Left cardiac atrium (tissue), 4 donors: ENCODE results near the gene ZBTB39. TPM values are rescaled to one million over a fixed set of nuclear protein-coding genes. Genes with fewer than 3 reads are reported as not detected.
"Not testable (repeated sequence)": the region's sequence is repeated elsewhere in the genome, so short reads cannot be mapped to it uniquely, and the experiment has no call there.

Experiments
- ATAC-seq, 2 donors: fragments of 200-7000 bp; cut with Tn5 transposase; one replicate each; pipeline ENCODE4 v1.9.1; 2020; ENCODE audit warnings: mild to moderate bottlenecking in 2 of 2, moderate library complexity in 2 of 2
- DNase-seq: peaks from one replicate; pipeline ENCODE4 v3.0.0-alpha.2; 2020
- intact Hi-C, 2 donors: fragments of 100-400 bp; cut with DNase I; formaldehyde crosslinking; loops; one replicate each; pipeline versions ENCODE4 v1.14.1 to v1.15.1; 2022 to 2023
- long read RNA-seq: library from polyadenylated mRNA; unstranded; transcript quantifications from one replicate; pipeline ENCODE4 v2.0.0, GENCODE V29; 2021
- total RNA-seq, 2 donors: library from RNA; stranded (reverse); fragmentation: NEBNext Ultra II Directional; extraction: Animal tissue kit (Norgen Biotek cat#: 25700); gene quantifications; one replicate each; pipeline ENCODE4 v1.2.1, GENCODE V29; 2021
- donor health status: DM: no; HTN: yes; CAD: no.
- donor health status: DM: no; HTN: yes; CAD: no; lungs with severe emphysema.
- donor health status: DM: yes; HTN: yes; CAD: no.
- donor health status: Dilated cardiomyopathy.

ZBTB39 gene, protein sequence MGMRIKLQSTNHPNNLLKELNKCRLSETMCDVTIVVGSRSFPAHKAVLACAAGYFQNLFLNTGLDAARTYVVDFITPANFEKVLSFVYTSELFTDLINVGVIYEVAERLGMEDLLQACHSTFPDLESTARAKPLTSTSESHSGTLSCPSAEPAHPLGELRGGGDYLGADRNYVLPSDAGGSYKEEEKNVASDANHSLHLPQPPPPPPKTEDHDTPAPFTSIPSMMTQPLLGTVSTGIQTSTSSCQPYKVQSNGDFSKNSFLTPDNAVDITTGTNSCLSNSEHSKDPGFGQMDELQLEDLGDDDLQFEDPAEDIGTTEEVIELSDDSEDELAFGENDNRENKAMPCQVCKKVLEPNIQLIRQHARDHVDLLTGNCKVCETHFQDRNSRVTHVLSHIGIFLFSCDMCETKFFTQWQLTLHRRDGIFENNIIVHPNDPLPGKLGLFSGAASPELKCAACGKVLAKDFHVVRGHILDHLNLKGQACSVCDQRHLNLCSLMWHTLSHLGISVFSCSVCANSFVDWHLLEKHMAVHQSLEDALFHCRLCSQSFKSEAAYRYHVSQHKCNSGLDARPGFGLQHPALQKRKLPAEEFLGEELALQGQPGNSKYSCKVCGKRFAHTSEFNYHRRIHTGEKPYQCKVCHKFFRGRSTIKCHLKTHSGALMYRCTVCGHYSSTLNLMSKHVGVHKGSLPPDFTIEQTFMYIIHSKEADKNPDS
- 1 to 10 TPM; 3.8 to 4.5 TPM for total RNA-seq
- long read RNA-seq, full-length matches to known transcripts = 6 of 8 reads
- long read RNA-seq, partial matches to known transcripts = 0 of 8 reads
- long read RNA-seq, other reads (novel, unspliced or antisense) = 2 of 8 reads

DNA sequence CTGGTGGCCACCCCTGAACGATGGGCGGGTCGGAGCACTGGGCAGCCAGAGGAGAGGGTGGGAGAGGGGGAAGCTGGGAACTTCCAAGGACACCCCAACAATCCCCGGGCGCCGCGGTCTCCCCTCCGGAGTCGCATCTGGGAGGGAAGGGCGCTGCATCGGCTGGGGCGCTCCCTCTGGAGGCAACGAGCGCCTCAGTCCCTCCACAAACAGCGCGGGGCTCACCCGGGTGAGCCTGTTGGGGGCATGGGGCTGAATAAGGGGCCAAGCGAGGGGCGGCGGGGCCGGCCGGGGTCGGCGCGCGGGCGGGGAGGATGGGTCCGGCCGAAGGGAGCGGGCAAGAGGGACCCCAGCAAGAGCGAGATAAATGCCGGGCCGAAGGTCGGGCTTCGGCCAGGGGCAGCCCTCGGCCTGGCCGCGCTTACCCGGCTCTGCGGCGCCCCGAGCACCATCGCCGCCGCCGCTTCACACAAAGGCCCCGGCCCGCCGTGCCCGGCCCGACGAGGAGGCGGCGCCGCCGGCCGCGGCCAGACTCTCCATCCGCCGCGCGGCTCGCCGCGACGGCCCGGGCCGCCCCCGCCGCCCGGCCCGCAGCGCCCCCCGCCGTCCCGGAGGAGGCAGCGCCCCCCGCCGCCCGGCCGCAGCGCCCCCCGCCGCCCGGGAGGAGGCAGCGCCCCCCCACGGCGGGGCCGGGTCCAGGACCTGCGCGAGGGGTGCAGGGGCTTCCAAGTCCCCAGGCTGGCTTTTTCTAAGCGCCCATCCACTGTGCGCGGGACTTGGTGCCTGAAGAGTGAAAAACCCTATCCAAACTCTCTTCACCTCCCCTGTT is at the start of gene ZBTB39:
TSS of gene ZBTB39 (minus strand) at position 567 of the 829 bp plus-strand sequence. CDS start 1,629 bp downstream, outside the sequence.
- DNase-seq = peak; percentile 65
- intact Hi-C loops = no loop called here
- ATAC-seq = peak; percentile 81 to 91

DNA sequence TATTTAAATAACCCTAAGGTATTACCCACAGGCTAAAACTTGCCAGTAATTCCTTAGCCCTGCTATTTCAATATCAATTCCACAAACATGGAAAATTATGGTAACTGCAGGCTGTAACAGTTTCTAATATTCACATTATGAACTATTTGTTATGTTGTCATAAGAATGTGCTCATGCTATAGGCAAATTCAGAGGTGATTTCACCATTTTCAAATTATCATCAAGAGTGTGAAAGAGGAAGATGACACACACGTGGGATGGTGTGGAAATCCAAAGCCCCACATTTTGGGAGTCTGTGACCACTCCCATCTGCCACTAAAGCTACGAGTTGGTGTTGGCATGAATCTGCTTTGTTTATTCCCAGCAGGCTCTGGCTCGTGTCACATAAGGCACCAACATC is 49.5 kb upstream of the ZBTB39 start:
- intact Hi-C loops = no loop called here
- ATAC-seq = no peak
- DNase-seq = no peak

DNA sequence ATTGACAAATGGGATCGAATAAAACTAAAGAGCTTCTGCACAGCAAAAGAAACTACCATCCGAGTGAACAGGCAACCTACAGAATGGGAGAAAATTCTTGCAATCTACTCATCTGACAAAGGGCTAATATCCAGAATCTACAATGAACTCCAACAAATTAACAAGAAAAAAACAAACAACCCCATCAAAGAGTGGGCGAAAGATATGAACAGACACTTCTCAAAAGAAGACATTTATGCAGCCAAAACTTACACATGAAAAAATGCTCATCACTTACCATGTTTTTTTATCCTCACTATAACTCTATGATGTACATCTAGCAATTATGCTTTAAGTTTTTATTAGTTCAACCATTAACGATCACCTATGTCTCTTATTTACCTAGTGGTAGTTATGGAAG is 47.6 kb upstream of the ZBTB39 start:
- ATAC-seq, intact Hi-C loops, DNase-seq: not testable (repeated sequence)

GRCh38 chr12:57053146-57053545 is 46.8 kb upstream of the ZBTB39 start:
- intact Hi-C loops, ATAC-seq, DNase-seq: not testable (repeated sequence)

GRCh38 chr12:57051011-57051410 is 44.7 kb upstream of the ZBTB39 start:
- intact Hi-C loops = no loop called here
- ATAC-seq (no peak), DNase-seq (no peak)

DNA sequence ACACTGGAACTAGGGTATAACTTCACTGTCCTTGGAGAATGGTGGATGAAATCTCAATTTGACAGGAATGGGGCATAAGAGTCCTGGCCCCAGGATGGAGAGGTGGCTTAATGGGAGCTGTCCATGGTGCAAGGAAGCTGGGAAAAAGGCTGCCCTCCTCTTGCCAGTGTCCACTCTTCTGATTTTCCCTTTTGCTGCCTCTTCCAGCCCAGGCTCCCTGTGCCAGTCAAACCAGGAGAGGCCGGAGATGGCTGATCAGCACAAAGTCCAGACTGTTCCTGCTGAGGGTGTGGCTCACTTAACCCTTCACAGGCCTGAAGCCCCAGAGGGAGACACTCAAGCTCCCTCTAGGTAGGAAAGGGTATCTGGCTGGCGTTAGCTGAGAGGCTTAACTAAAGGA is 43.5 kb upstream of the ZBTB39 start, which contains the start of gene MYO1A:
TSS of gene MYO1A (minus strand) at position 240 of the 400 bp plus-strand sequence. CDS start 1,806 bp downstream, outside the sequence.
- DNase-seq (no peak), ATAC-seq (no peak)
- intact Hi-C loops = no loop called here

DNA sequence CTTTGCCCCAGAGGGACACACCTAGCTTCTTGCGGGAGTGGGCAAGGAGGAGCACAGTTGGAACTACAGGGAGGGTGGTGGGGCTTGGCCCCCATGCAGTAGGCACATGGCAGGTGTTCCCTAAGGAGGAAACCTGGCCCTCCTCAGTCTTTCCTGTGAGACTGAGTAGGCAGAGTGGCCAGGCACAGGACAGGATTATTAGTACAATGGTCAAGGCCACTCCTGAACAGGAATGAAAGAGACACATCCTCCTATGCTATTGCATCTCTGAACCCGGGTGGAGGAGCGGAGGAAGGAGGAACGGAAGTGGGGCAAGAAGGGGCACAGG is 42.7 kb upstream of the ZBTB39 start:
- intact Hi-C loops = no loop called here
- DNase-seq = no peak

GRCh38 chr12:57048423-57049118 is 42.2 kb upstream of the ZBTB39 start:
- intact Hi-C loops = no loop called here
- DNase-seq (no peak), ATAC-seq (no peak)

More for the DNA sequence above, 42.7 kb upstream of the ZBTB39 start:
- no peak for ATAC-seq

- intact Hi-C loops = no loop called here
- ATAC-seq (no peak), DNase-seq (no peak)
Measured at GRCh38 chr12:57047981-57048380, 41.6 kb upstream of the ZBTB39 start.

DNA sequence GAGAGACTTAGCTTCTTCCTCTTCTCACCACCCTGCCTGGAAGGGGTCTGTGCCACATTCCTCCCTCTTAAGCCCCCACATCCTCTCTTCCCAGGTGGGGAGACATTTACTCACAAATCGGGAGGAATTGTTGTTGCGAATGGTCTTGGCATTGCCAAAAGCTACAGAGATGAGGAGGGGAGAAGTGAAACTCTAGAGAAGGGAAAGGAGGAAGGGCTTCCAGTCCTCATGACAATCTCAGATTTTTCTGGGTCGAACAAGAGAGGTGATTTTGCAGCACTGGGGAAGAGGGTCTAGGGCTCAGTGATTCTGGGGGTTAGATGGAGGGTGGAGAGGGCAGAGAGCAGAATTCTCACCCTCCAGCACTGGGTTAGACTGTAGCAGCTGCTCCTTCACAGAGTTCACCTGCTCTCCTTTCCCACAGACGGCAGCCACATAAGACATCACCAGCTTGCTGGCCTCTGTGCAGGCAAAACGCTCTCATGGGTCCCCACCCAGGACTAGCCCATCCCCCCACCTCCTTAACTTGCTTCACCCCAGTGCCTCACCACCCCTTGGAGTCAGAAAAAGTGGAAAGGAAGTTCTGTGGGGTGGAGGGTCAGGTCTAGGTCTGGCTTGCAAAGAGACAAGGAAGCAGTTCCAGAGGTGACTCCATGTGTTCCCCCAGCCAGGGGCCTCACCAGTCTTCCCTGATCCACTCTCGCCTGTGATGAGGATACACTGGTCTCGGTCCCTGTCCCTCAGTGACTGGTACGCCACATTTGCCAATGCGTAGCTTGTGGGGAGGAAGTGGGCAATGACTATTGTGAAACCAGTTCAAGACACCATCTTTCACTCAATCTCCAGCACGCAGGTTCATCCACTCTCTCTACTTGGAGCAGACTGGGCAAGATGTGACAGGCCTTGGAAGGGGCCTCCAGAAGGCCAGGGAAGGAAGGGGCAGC is 40.9 kb upstream of the ZBTB39 start:
- intact Hi-C loops = no loop called here
- DNase-seq (no peak), ATAC-seq (peak; percentile 27 to 31)

DNA sequence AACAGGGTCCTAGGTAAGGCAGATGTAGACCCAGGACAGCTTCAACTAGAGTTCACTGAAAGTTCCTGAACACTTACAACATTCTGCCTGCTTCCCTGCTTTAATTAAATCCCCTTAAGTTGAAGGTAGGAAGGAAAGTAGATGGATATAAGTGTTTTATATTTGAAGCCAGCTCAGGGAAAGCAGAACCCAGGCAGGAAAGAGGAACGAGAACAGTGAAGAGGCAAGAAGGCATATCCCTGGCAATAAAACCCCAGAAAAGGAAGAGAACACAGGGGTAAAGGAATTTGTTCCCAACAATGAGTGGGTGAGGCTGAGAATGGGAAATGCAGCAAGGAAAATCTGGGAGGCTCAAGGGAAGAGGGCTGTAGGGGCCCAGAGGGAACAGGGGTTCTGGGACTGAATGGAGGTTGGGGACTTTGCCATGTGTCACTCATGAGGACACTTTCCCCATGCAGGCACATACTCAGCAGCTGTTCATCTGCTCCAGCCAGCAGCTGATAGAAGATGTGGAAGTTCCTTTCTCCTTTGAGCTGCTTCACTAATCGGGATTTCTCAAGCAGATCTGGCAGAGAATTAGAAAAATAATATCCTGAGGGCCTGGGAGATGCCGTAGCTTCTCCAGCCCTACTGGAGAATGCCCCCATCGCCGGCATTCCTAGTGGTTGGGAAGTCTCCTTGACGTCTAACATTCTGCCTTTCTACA is 39.9 kb upstream of the ZBTB39 start:
- intact Hi-C loops = no loop called here
- DNase-seq = no peak
- peak in 1 of 2 donors; percentile 16 for ATAC-seq

DNA sequence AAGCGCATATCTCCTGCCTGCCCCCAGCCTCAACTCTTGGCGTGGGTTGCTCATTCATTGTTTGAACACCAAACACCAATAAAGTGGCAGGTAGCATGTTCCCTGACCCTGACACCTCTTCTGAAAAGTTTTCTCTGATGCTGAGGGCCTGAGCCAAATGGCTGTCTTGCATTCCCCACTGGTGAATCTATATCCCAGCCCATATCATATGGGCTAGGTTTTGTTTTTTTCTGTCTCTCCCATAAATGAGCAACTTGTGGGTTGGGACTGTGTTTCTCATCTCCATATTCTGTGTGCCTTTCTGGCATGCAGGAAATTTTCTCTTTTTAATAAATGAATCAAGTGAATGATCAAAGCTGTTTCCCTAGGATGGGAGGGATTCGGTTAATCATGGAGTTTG is 38.5 kb upstream of the ZBTB39 start:
- ATAC-seq (no peak), DNase-seq (no peak)
- intact Hi-C loops = no loop called here

DNA sequence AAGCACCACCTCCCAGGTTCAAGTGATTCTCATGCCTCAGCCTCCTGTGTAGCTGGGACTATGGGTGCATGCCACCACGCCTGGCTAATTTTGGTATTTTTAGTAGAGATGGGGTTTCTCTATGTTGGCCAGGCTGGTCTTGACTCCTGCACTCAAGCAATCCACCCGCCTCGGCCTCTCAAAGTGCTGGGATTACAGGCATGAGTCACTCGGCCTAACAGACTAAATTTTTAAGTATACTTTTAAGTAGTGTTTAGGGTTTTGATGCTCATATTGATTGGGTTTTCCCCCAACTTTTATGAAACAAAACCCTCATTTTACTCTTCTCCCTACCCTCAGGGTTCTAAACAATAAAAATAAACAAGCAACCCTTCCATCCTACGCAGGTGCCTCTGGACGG is 38.1 kb upstream of the ZBTB39 start:
- ATAC-seq = no peak
- DNase-seq = no peak

DNA sequence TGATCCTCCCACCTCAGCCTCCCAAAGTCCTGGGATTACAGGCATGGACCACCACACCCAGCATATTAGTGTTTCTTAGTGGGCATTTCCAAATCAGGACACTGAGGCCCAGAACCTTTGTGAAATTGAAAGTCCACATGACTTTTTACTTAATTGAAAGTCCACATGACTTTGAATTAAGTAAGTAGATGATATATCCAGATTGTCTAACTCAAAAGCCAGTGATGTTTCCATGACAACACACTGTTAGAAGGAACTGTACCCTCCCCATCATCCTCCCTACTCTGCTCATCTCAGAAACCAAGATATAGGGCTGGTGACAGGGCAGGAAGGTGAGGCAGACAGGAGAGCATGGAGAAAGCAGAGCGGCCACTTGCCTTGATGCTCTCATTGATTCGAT is 36.3 kb upstream of the ZBTB39 start:
- no peak for DNase-seq
- no peak for ATAC-seq
- intact Hi-C loops = no loop called here

More for the DNA sequence above, 38.1 kb upstream of the ZBTB39 start:
- intact Hi-C loops = no loop called here

DNA sequence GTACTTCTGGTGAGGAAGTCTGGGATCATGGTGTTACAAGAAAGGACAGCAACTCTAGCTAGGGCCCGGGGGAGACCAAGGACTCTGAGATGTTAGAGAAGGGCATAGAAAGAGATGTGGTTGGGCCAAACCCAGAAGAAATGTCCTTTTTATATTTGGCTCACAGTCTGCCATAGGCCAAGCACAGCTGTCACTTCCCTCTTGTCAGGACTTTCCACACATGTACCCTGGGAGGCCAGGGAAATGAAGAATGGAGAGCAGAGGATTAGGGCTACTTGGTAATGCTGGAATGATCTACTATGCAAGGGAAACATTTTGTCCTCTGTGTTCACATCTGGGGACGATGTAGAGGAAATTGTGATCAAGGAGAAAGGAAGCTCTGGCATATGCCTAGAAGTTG is 34.4 kb upstream of the ZBTB39 start:
- ATAC-seq = no peak
- intact Hi-C loops = no loop called here
- no peak for DNase-seq

DNA sequence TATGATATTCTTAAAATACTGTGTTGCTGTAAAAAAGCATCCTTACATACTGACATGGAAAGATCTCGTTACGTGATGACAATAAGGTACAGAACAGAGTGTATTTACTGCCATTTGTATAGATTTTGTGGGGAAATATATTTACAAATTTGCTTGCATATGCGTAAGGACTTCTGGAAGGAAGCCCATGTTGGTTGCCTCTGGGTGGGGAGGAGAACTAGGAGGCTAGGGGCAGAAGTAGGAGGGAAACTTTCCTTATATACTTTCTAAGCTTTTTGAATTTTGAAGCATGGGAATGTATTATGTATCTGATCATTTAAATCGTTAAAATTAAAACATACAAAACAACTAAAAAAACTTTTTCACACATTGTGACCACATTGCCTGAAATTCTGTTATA is 33.9 kb upstream of the ZBTB39 start:
- DNase-seq (no peak), ATAC-seq (no peak)
- intact Hi-C loops = no loop called here
